ENCODE data around the gene CCDC159. TPM values are rescaled to one million over a fixed set of nuclear protein-coding genes. Genes with fewer than 3 reads are reported as not detected.
A peak's percentile ranks its signal among the peaks of the same experiment; 100 is the strongest.
"Not testable (repeated sequence)": the region's sequence is repeated elsewhere in the genome, so short reads cannot be mapped to it uniquely, and the experiment has no call there.

CCDC159 gene
- 10 to 100 TPM; 14.9 to 37.6 TPM for total RNA-seq
- polyA plus RNA-seq (ENCODE audit: insufficient read length in 2 of 2): 10 to 100 TPM; 40.4 to 52.2 TPM
- long read RNA-seq, donor 1, partial matches to known transcripts: 0 of 3 reads
- long read RNA-seq, donor 1, other reads (novel, unspliced or antisense): 0 of 3 reads
- long read RNA-seq, donor 2, partial matches to known transcripts: 0 of 2 reads
- long read RNA-seq, donor 2, other reads (novel, unspliced or antisense): 0 of 2 reads
- long read RNA-seq, donor 3: 0 reads
- long read RNA-seq, donor 4, partial matches to known transcripts: 0 of 2 reads
- long read RNA-seq, donor 4, other reads (novel, unspliced or antisense): 0 of 2 reads

- H3K27ac ChIP-seq (ENCODE audit: low read depth, low read length): peak within 1 kb of the TSS; percentile 89
- peaks cover 28% of the 10 kb centered on the region for H3K4me1 ChIP-seq (ENCODE audit: control insufficient read depth, insufficient read depth, low read length)
- no peaks in the 10 kb centered on the region for H3K9me3 ChIP-seq (ENCODE audit: control insufficient read depth, insufficient read depth, low read length)
- H3K4me3 ChIP-seq (ENCODE audit: low read depth, low read length): peak within 1 kb of the TSS; percentile 87
- no peaks in the 10 kb centered on the region for H3K27me3 ChIP-seq (ENCODE audit: control insufficient read depth, insufficient read depth, low read length)
- WGBS (ENCODE audit: insufficient coverage): 0% methylated on average over 42 of the region's 50 CpGs
- H3K36me3 ChIP-seq (ENCODE audit: control insufficient read depth, insufficient read depth, low read length): peaks cover 19% of the 10 kb centered on the region
- DNase-seq (ENCODE audit: low read depth in 4 of 6, low spot score in 6 of 6): peak; percentile 92 to 100 (median 98)
Observed at GRCh38 chr19:11346104-11346940, at the start of gene CCDC159, which contains the start of gene TMEM205. TSS of gene CCDC159 (plus strand) at chr19:11346519. CDS start at chr19:11346607, 88 bp downstream. TSS of gene TMEM205 (minus strand) at chr19:11346268. CDS start at chr19:11345619, 649 bp downstream.

GRCh38 chr19:11299946-11300810, 46.1 kb upstream of the CCDC159 start:
- DNase-seq (ENCODE audit: low read depth in 4 of 6, low spot score in 6 of 6): no peak
- Histone ChIP-seq H3K4me1 (ENCODE audit: control insufficient read depth, insufficient read depth, low read length) (peaks cover 6% of the 10 kb centered on the region), H3K27me3 (ENCODE audit: control insufficient read depth, insufficient read depth, low read length) (no peaks in the 10 kb centered on the region), H3K9me3 (ENCODE audit: control insufficient read depth, insufficient read depth, low read length) (no peaks in the 10 kb centered on the region), H3K36me3 (ENCODE audit: control insufficient read depth, insufficient read depth, low read length) (no peaks in the 10 kb centered on the region), H3K27ac (ENCODE audit: low read depth, low read length) (no peak overlapping the region), H3K4me3 (ENCODE audit: low read depth, low read length) (no peak overlapping the region)
- 92% methylated on average over 4 of the region's 8 CpGs for WGBS (ENCODE audit: insufficient coverage)

- no peaks in the 10 kb centered on the region for H3K9me3 ChIP-seq (ENCODE audit: control insufficient read depth, insufficient read depth, low read length)
- no peak overlapping the region for H3K4me3 ChIP-seq (ENCODE audit: low read depth, low read length)
- no peaks in the 10 kb centered on the region for H3K36me3 ChIP-seq (ENCODE audit: control insufficient read depth, insufficient read depth, low read length)
- 91% methylated on average over 8 of the region's 11 CpGs for WGBS (ENCODE audit: insufficient coverage)
- H3K27me3 ChIP-seq (ENCODE audit: control insufficient read depth, insufficient read depth, low read length): no peaks in the 10 kb centered on the region
- H3K4me1 ChIP-seq (ENCODE audit: control insufficient read depth, insufficient read depth, low read length): peaks cover 3% of the 10 kb centered on the region
- no peak for DNase-seq (ENCODE audit: low read depth in 4 of 6, low spot score in 6 of 6)
- no peak overlapping the region for H3K27ac ChIP-seq (ENCODE audit: low read depth, low read length)
Observed at GRCh38 chr19:11300811-11301120, 45.6 kb upstream of the CCDC159 start.

GRCh38 chr19:11304936-11305335, 41.4 kb upstream of the CCDC159 start:
- Histone ChIP-seq H3K4me1 (ENCODE audit: control insufficient read depth, insufficient read depth, low read length) (no peaks in the 10 kb centered on the region), H3K9me3 (ENCODE audit: control insufficient read depth, insufficient read depth, low read length) (no peaks in the 10 kb centered on the region), H3K4me3 (ENCODE audit: low read depth, low read length) (no peak overlapping the region), H3K27ac (ENCODE audit: low read depth, low read length) (no peak overlapping the region), H3K27me3 (ENCODE audit: control insufficient read depth, insufficient read depth, low read length) (no peaks in the 10 kb centered on the region), H3K36me3 (ENCODE audit: control insufficient read depth, insufficient read depth, low read length) (no peaks in the 10 kb centered on the region)
- 92% methylated on average over 4 of the region's 5 CpGs for WGBS (ENCODE audit: insufficient coverage)
- no peak for DNase-seq (ENCODE audit: low read depth in 4 of 6, low spot score in 6 of 6)

GRCh38 chr19:11306337-11306736, 40.0 kb upstream of the CCDC159 start:
- WGBS (ENCODE audit: insufficient coverage): 70% methylated on average over 2 of the region's 9 CpGs
- Histone ChIP-seq H3K36me3 (ENCODE audit: control insufficient read depth, insufficient read depth, low read length) (no peaks in the 10 kb centered on the region), H3K27ac (ENCODE audit: low read depth, low read length) (no peak overlapping the region)

GRCh38 chr19:11320278-11320995, 25.9 kb upstream of the CCDC159 start:
- whole genome bisulfite sequencing (ENCODE audit: insufficient coverage): 81% methylated on average over 7 of the region's 9 CpGs
- H3K9me3 ChIP-seq (ENCODE audit: control insufficient read depth, insufficient read depth, low read length); DNase-seq (ENCODE audit: low read depth in 4 of 6, low spot score in 6 of 6); H3K4me3 ChIP-seq (ENCODE audit: low read depth, low read length); H3K27me3 ChIP-seq (ENCODE audit: control insufficient read depth, insufficient read depth, low read length); H3K27ac ChIP-seq (ENCODE audit: low read depth, low read length): not testable (repeated sequence)
- Histone ChIP-seq H3K36me3 (ENCODE audit: control insufficient read depth, insufficient read depth, low read length) (peaks cover 10% of the 10 kb centered on the region), H3K4me1 (ENCODE audit: control insufficient read depth, insufficient read depth, low read length) (peaks cover 30% of the 10 kb centered on the region)

More at GRCh38 chr19:11306337-11306736, 40.0 kb upstream of the CCDC159 start:
- Histone ChIP-seq H3K4me1 (ENCODE audit: control insufficient read depth, insufficient read depth, low read length) (no peaks in the 10 kb centered on the region), H3K27me3 (ENCODE audit: control insufficient read depth, insufficient read depth, low read length) (no peaks in the 10 kb centered on the region), H3K4me3 (ENCODE audit: low read depth, low read length) (no peak overlapping the region), H3K9me3 (ENCODE audit: control insufficient read depth, insufficient read depth, low read length) (no peaks in the 10 kb centered on the region)
- peak in 1 of 6 donors; percentile 48 for DNase-seq (ENCODE audit: low read depth in 4 of 6, low spot score in 6 of 6)

- H3K36me3 ChIP-seq (ENCODE audit: control insufficient read depth, insufficient read depth, low read length): peaks cover 16% of the 10 kb centered on the region
- H3K4me3 ChIP-seq (ENCODE audit: low read depth, low read length): no peak overlapping the region
- WGBS (ENCODE audit: insufficient coverage): 95% methylated on average over 2 of the region's 14 CpGs
- no peak overlapping the region for H3K27ac ChIP-seq (ENCODE audit: low read depth, low read length)
- no peaks in the 10 kb centered on the region for H3K27me3 ChIP-seq (ENCODE audit: control insufficient read depth, insufficient read depth, low read length)
- no peak for DNase-seq (ENCODE audit: low read depth in 4 of 6, low spot score in 6 of 6)
- peaks cover 30% of the 10 kb centered on the region for H3K4me1 ChIP-seq (ENCODE audit: control insufficient read depth, insufficient read depth, low read length)
- no peaks in the 10 kb centered on the region for H3K9me3 ChIP-seq (ENCODE audit: control insufficient read depth, insufficient read depth, low read length)
Observed at GRCh38 chr19:11321191-11322126, 24.9 kb upstream of the CCDC159 start.

- 90% methylated on average over 3 of the region's 7 CpGs for WGBS (ENCODE audit: insufficient coverage)
- Histone ChIP-seq H3K36me3 (ENCODE audit: control insufficient read depth, insufficient read depth, low read length) (peaks cover 26% of the 10 kb centered on the region), H3K9me3 (ENCODE audit: control insufficient read depth, insufficient read depth, low read length) (no peaks in the 10 kb centered on the region), H3K27ac (ENCODE audit: low read depth, low read length) (no peak overlapping the region), H3K4me3 (ENCODE audit: low read depth, low read length) (no peak overlapping the region), H3K27me3 (ENCODE audit: control insufficient read depth, insufficient read depth, low read length) (no peaks in the 10 kb centered on the region), H3K4me1 (ENCODE audit: control insufficient read depth, insufficient read depth, low read length) (peaks cover 30% of the 10 kb centered on the region)
- peak in 1 of 6 donors; percentile 31 for DNase-seq (ENCODE audit: low read depth in 4 of 6, low spot score in 6 of 6)
Observed at GRCh38 chr19:11322269-11323024, 23.9 kb upstream of the CCDC159 start.
